Neural cell (in vitro differentiated cells): ENCODE results near the gene MYOM1.

Source experiments
- CTCF ChIP-seq: fragments of 450-650 bp; IDR thresholded peaks from 2 replicates; pipeline ENCODE4 v1.5.1; 2014; ENCODE audit warnings: antibody characterized with exemption, mild to moderate bottlenecking, moderate library complexity; ENCODE audit not compliant: poor library complexity, severe bottlenecking
- EP300 ChIP-seq: fragments of 450-650 bp; conservative IDR thresholded peaks from 2 replicates; pipeline ENCODE4 v1.6.1; 2014; ENCODE audit warnings: antibody characterized with exemption, mild to moderate bottlenecking, moderate library complexity; ENCODE audit not compliant: poor library complexity, severe bottlenecking
- EZH2 ChIP-seq: fragments of 200-600, 300-800 bp; shearing (Covaris generic), sonication (generic); IDR thresholded peaks from 2 replicates; pipeline ENCODE4 v1.6.1; 2014; ENCODE audit warnings: antibody characterized with exemption, low read length, borderline replicate concordance, mild to moderate bottlenecking; ENCODE audit not compliant: insufficient read depth, poor library complexity, severe bottlenecking
- POLR2AphosphoS5 ChIP-seq: IDR thresholded peaks from 2 replicates; pipeline ENCODE4 v1.6.1; 2012
- REST ChIP-seq: IDR thresholded peaks from 2 replicates; pipeline ENCODE4 v1.6.1; 2012; ENCODE audit warnings: borderline replicate concordance
- SMC3 ChIP-seq: fragments of 450-650 bp; conservative IDR thresholded peaks from 2 replicates; pipeline ENCODE4 v1.6.1; 2014; ENCODE audit warnings: antibody characterized with exemption, mild to moderate bottlenecking, moderate library complexity; ENCODE audit not compliant: poor library complexity
- TAF1 ChIP-seq: IDR thresholded peaks from 2 replicates; pipeline ENCODE4 v1.6.1; 2012; ENCODE audit warnings: low read depth

- no peak for TF ChIP-seq REST
- no peak for TF ChIP-seq CTCF
- TF ChIP-seq SMC3: no peak
- no peak for TF ChIP-seq POLR2AphosphoS5
- no peak for TF ChIP-seq EP300
- TF ChIP-seq EZH2: no peak
- TF ChIP-seq TAF1: no peak
Observed at GRCh38 chr18:3140986-3141639, 78.7 kb downstream of the MYOM1 start.
